Adipose tissue (tissue), 3 donors: Measurements from ENCODE around the gene STOX2. TPM values are rescaled to one million over a fixed set of nuclear protein-coding genes. Genes with fewer than 3 reads are reported as not detected.

Experiments
- H3K27ac ChIP-seq: one replicate; pipeline ENCODE4 v1.5.1; 2013; ENCODE audit warnings: low read depth, low read length
- WGBS, 3 donors: extraction: QIAGEN DNeasy Blood & Tissue Kit; methylation state at CpG; one replicate each; pipeline ENCODE4 v1.1.7; 2013; 5-methylcytosine and 5-hydroxymethylcytosine counted together
- polyA plus RNA-seq, 3 donors: library from polyadenylated mRNA; stranded (reverse); fragments of 200-250 nt; gene quantifications; one replicate each; pipeline ENCODE4 v1.2.3, GENCODE V29; 2013
- donor health status: healthy with polysubstance abuse.
- donor health status: Bipolar disorder and iron deficiency.
- donor health status: healthy.

Gene STOX2, protein sequence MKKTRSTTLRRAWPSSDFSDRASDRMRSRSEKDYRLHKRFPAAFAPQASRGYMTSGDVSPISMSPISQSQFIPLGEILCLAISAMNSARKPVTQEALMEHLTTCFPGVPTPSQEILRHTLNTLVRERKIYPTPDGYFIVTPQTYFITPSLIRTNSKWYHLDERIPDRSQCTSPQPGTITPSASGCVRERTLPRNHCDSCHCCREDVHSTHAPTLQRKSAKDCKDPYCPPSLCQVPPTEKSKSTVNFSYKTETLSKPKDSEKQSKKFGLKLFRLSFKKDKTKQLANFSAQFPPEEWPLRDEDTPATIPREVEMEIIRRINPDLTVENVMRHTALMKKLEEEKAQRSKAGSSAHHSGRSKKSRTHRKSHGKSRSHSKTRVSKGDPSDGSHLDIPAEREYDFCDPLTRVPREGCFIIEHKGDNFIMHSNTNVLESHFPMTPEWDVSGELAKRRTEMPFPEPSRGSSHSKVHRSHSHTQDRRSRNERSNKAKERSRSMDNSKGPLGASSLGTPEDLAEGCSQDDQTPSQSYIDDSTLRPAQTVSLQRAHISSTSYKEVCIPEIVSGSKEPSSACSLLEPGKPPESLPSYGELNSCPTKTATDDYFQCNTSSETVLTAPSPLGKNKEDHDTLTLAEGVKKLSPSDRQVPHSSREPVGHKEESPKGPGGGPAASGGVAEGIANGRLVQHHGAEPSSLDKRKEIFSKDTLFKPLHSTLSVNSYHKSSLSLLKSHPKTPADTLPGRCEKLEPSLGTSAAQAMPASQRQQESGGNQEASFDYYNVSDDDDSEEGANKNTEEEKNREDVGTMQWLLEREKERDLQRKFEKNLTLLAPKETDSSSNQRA (N-terminal part only)
- 1 to 10 TPM in 2 of 3 donors, under 1 TPM in 1; 0.77 to 2.6 (median 2.4) TPM for polyA plus RNA-seq

DNA sequence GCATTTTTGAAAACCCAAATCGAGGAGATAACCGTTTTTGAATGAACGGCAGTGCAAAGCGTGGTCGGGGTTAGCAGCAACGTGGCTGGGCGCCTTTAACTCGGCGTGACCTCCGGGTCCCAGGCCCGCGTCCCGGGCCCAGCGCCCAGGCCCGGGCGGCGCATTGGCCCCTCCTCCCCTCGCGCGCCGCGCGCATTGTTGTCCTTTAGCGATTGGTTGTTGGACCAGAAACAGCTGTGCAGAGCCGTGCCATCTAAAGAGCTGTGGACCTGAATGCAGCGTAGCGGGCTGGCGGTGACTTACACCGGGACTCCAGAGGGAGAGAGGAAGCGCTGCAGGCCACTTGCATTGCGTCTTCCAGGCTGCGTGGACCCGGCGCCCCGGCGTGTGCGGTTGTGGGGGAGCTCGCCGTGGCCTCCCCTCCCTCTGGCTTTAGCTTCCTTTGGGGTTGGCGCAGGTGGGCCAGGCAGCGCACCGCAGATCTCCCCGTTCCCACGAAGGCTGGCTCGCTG, at the start of gene STOX2:
STOX2 (plus strand) TSS at position 227 of the 512 bp plus-strand sequence. CDS start 1,484 bp downstream, outside the sequence.
- H3K27ac ChIP-seq: no peak within 1 kb of the TSS
- WGBS, 3 donors: 0 to 1% (median 1%) methylated on average over 40 to 45 of the region's 45 CpGs

DNA sequence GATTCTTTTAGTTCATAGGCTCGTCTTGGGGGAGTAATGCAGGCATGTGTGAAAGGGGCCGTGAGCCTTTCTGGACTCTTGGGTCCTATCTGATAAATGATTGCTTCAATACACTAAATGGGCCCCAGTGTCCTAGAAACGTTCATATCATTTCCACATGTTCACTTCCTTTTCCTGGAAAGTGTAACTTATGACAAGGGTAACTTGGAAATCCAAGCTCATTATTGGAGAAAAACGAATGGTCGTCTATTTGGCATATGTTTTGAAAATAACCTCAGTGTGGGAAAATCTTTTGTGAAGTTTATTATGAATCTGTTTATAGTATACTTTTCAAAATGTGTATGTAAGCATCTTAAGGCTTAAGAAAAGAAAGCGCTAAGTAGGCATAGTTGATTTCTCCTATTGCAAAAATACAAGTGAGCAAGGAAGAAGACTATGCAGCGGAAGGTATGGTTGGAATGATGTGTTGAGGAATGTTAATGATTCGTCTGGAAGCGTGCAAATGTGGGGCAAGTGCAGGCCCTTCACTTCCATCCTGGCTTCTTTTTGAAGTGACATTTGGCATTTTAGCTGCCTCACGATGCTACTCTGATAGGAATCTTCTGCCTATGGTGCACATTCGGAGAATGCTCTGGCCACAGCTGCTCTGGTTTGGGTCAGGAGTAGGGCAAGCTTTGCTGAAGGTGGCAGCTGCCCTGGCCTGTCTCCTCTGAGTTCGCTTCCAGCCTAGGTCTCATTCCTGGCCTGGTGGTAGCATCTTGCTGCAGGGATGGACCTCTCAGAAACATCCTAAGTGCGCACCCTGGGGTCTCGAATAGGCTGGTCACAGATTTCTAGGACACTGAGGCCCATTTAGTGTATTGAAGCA, 49.5 kb upstream of the STOX2 start:
- H3K27ac ChIP-seq: no peak overlapping the region
- 78 to 86% (median 82%) methylated on average over 14 of the region's 14 CpGs for WGBS, 3 donors

DNA sequence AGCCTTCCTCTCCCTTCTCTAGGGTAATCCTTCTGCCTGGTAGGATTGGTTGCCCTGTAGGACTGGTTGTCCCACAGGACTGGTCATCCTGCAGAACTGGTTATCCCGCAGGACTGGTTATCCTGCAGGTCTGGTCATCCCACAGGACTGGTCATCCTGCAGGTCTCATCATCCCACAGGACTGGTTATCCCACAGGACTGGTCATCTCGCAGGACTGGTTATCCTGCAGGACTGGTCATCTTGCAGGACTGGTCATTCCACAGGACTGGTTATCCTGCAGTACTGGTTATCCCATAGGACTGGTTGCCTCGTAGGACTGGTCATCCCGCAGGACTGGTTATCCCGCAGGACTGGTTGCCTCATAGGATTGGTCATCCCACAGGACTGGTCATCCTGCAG, 48.1 kb upstream of the STOX2 start:
- WGBS, 3 donors: 92 to 96% (median 93%) methylated on average over 5 of the region's 5 CpGs
- H3K27ac ChIP-seq: no peak overlapping the region

DNA sequence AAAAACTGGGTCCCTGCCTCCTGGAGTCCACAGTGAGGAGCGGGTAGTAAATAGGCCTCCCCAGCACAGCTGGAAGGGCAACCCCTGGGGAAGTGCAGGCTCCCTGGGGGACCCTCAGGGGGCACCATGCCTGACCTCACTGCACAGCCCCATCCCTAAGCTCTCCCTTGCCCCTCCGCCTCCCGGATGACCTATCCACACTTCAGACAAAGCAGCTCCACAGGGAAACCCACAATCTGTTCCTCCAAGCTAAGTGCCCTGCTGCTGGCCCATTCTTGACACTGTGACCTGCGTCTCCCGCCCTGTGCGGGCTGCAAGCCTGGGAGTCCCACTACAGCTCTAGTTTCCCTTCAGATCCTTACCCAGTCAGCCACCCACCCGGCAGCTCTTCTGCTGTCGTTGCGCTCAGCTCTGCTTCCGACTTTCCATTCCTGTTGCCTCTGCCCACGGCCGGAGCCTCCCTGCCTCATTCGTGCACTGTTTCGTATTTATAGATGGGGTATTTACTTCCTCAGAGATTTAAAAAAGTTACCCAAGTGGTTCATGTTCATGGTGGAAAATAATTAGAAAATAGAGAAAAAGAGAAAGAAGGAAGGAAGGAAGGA, 47.0 kb upstream of the STOX2 start:
- H3K27ac ChIP-seq: no peak overlapping the region
- WGBS, 3 donors: 67 to 89% (median 75%) methylated on average over 14 of the region's 14 CpGs

DNA sequence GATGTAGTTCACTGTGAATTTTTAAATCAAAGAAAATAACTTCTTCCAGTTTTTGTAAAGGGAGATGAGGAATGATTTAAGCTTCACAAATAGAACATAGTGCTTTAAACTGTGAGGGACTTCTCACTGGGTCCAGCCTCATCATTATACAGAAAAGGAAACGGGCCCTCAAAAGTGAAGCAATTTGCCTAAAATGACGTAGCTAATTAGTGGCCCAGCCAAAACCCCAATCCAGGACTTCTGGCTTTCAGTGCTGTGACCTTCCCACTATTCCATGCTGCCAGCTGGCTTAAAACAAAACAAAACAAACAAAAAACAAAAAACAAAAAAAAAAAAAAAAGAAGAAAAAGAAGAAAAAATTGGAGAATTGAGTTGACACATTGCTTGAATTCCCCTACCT, 45.0 kb upstream of the STOX2 start:
- no peak overlapping the region for H3K27ac ChIP-seq
- 20 to 66% (median 26%) methylated on average over 2 of the region's 2 CpGs for WGBS, 3 donors

DNA sequence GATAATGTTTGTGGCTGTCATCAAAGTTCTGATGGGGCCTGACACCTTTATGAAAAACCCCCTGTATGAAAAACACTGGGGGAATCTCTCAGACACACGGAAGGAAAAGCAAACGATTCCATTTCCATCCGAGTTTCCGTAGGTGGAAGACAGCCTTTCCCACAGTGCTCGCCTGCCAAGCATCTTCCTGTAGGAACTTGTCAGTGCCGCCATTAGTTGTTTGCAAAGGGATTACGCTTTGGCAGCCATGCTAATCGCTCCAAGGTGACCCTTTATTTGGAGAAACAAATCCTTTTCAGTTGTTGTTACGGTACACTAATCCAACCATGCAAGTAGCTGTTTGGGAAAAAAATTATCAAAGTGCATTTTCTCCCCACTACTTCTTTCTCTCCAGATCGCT, 44.4 kb upstream of the STOX2 start:
- WGBS, 3 donors: 77 to 86% (median 78%) methylated on average over 10 of the region's 10 CpGs
- no peak overlapping the region for H3K27ac ChIP-seq

DNA sequence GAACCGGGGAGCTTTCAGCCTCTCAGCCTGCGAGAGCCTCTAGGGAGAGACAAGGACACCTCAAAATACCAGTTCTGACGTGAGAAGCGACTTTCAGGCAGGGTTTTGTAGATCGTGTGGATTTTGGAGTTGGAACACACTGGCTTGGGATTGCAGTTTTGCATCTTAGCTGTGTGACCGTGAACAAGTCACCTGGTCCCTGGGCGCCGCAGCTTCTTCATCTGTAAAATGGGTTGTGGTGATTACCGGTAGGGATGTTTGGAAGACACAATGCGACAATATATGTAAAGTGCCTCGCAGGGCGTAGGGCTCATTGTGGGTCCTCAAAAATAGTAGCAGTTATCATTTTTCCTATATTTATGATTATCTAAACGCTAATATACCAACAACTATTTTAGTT, 43.7 kb upstream of the STOX2 start:
- WGBS, 3 donors: 94 to 98% (median 96%) methylated on average over 13 of the region's 13 CpGs
- H3K27ac ChIP-seq: no peak overlapping the region

DNA sequence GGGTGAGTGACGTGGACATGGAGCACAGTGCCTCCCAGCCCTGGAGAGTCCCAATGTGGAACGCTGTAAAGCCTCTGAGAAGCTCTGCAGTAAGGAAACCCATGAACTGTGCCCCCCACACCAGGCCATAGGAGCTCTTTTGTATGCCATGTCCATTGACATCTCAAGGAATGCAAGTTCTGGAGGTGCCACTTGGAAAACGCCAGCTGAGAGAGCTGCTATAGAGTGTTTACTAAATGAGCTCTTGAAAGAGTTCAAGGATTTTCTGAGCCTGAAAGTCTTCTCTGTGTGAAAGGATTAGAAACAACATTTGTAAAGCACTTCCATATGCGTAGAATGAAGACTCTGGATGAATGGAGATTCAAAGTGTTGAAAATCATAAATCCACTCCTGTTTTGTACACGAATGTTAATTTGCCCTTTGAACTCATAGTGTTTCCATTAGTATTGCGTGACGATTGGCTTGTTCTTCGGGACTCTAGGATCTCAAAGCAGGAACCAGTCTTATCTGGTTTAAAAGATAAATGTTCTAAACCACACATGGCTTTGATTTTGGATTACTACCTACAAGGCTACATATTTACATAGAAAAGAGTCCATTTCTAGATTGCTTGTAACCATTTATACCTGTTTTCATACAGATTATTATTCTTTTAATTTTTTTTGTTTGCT, 41.8 kb upstream of the STOX2 start:
- no peak overlapping the region for H3K27ac ChIP-seq

DNA sequence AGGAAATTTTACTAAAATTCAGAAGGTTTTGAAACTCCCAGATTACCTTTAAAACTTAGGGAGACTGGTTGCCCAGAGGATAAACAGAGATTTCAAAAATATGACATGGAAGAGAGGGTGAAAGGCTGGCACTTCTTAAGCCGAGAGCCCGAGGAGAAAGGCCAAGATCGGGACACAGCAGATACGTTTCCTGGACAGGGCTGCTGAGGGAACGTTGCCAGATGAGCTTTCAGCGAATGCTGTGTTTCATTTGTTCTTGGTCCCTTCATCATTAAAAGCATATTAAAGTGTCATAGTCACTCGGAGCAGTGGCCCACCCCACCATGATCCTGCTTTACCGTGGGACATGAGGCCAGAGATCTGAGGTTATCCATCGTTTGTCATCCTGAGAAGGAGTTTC, 37.9 kb upstream of the STOX2 start:
- WGBS, 3 donors: 44 to 72% (median 49%) methylated on average over 9 of the region's 9 CpGs
- H3K27ac ChIP-seq: no peak overlapping the region

More for the DNA sequence above, 41.8 kb upstream of the STOX2 start:
- WGBS, 3 donors: 53 to 94% (median 86%) methylated on average over 8 of the region's 8 CpGs

DNA sequence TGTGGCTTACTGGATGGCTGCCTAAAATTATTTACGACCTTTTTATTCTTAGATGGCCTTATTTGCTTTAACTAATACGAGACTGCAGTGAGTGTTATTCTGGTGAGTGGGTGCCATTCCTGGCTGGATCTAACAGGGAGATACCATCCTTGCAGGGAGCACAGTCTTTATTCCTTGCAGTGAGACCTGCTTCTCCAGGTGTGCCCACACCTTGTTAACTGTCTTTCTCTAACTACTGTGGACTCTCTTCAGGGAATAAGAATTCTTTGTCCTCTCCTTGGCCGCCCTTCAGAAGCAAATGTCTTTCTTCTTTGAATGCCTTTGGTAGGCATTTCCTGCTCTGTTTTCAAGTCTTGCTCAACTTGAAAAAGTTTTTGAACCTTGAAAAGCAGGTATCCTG, 34.1 kb upstream of the STOX2 start:
- H3K27ac ChIP-seq: no peak overlapping the region
- 76 to 90% (median 87%) methylated on average over 3 of the region's 3 CpGs for WGBS, 3 donors

DNA sequence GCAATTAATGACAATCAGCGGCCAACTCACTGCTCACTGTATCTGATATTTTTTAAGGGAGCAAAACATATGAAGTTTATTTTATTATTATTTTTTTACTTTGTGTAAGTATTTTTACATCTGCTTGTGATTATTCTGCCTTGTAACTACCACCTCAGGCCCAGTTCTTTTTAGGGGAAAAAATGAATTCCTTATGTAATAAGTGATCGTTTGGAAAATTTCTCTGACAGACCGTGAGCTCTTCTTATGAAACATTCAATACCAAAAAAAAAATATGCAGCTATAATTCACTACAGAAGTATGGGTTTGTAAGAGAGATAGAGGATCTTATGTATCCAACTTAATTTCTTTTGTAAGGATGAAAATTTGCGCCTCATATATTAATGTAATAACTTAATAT, 33.5 kb upstream of the STOX2 start:
- no peak overlapping the region for H3K27ac ChIP-seq
- 84 to 89% (median 86%) methylated on average over 4 of the region's 4 CpGs for WGBS, 3 donors

DNA sequence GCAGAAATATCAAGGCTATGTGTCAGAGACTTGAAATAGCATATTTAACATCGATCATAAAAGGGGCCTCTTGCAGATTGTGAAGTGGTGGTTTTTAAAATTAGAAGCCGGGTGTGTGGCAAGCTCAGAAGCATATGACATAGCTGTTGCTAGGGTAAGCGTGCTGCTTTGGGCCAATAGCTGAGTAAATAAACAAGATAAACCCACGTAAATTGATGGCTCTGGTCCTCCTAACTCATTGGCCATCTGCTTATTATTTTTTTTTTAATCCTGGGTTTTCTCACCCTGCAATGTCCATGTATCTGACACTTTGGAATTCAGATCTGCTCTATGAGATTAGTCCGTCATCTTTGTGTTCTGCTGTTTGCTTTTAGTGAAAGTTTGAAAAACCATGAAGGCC, 32.6 kb upstream of the STOX2 start:
- H3K27ac ChIP-seq: no peak overlapping the region
- 24 to 73% (median 68%) methylated on average over 5 of the region's 5 CpGs for WGBS, 3 donors

DNA sequence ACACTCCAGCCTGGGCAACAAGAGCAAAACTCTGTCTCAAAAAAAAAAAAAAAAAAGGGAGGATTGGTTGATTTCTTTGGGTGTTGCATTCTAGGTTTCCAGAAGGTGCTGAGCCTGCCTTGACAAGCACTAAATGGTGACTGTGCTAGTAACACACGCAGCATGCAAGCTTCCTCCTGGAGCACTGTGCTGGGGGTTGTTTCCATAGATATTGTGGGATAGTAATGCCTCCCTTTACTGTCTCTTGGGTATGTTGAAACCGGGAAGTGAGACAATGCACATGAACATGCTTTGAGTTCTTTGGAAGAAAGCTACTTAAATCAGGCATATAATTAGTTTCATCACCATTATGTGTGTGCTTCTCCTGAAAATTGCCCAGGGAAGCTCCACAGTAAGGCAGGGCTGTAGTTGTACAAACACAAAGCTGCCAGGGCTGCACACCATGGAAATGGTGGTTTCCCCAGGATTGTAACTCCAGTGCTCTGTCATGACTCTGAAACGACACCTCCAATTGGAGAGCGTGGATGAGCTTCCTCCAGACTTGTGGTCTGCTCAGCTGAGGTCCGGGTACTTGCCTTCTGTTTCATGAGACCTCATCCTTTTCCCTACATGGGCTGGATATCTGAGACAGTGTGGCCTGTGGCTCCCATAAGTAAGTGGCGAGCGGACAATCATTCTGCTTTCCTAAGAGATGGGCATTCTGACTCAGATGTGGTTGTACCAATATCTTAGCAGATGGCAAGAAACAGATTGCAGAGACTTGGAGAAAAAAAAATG, 31.5 kb upstream of the STOX2 start:
- WGBS, 3 donors: 75 to 96% (median 85%) methylated on average over 7 of the region's 7 CpGs
- H3K27ac ChIP-seq: no peak overlapping the region

DNA sequence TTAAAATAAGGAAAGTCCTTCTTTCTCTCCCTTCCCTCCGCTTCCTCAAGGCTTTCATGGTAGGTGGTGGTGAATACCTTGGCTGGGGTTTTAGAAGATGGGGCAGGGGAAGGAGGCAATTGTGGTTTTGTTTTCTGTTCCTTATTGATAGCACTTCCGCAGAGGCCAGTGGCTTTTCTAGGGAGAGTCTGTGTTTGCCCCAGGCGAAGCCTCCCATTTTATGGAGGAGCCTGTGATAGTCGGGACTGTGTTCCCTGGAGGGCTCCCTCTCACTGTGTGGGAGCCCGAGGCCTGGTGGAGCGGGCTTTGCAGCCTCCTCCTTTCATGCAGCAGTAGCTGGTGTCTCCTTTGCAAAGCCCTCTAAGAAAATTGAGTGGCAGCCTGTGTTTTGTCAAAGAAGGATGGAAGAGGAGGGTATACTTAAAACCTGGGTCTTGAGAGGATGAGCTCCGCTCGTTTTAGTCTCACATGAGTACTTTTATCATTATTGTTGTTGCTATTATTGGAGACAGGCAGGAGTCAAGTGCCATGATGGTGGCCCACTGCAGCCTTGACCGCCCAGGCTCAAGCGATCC, 29.8 kb upstream of the STOX2 start:
- WGBS, 3 donors: 80 to 93% (median 82%) methylated on average over 10 of the region's 10 CpGs

DNA sequence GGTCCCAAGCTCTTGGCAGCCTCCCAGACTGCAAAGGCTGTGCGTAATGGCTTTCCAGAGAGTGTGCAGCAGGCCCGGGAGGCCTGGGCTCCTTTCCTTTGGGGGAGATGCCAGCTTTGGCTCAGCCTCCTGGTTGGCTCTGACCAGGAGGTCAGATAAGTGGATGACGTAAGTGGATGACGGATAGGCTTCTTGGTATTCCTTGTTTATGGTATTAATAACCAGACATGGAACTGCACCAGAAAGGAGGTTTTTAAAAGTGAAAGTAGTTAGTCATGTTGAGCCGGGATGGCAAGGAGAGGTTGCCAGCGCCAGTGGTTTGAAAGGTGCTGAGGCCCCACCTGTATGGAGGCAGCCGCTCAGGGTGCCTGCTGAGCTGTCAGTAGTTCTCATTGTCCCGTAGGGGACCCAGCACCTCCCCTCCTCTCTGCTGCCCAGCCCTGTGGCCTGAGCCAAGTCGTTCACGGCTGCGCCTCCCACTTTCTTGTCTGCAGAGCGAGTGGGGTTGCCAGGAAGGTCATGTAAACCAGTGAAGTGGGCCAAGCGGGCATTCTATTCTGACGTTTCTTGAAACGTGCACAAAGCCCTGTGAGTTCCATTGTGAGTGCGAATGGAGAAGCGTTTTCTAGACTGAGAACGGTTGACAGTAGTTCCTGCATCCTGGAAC, 28.7 kb upstream of the STOX2 start:
- 25 to 30% (median 30%) methylated on average over 18 of the region's 18 CpGs for WGBS, 3 donors
- no peak overlapping the region for H3K27ac ChIP-seq

More for the DNA sequence above, 29.8 kb upstream of the STOX2 start:
- H3K27ac ChIP-seq: no peak overlapping the region
